GM18873 (cell line): ENCODE results near the gene GABRA6.
"Not testable (repeated sequence)": the region's sequence is repeated elsewhere in the genome, so short reads cannot be mapped to it uniquely, and the experiment has no call there.

Experiments
- ATAC-seq: cut with Tn5 transposase; IDR thresholded peaks from one replicate; pipeline ENCODE4 v1.9.1; 2021; ENCODE audit warnings: mild to moderate bottlenecking, moderate library complexity, moderate number of reproducible peaks; ENCODE audit not compliant: unreplicated experiment, low FRiP score

The GABRA6 gene

DNA sequence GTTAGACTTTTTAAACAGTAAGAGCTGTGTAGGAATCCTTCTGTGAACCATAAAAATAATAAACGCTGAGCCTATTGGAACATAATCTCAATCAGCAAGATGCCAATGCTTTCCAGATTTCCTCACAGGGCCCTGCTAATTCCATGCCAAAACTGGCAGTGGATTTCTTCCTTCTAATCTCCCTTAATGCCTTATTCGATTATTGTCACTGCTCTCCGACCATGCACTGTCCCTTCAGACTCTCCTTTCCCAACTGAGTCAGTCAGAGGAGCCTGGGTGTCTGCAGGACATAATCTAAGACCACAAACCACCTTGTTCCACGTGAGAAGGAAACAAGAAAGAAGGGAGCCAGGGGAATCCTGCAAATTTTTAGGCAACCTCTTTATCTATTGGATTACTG, at the start of gene GABRA6:
Gene GABRA6 (plus strand): TSS at position 261 of the 400 bp plus-strand sequence. CDS start 269 bp downstream, outside the sequence.
- ATAC-seq, result no peak

DNA sequence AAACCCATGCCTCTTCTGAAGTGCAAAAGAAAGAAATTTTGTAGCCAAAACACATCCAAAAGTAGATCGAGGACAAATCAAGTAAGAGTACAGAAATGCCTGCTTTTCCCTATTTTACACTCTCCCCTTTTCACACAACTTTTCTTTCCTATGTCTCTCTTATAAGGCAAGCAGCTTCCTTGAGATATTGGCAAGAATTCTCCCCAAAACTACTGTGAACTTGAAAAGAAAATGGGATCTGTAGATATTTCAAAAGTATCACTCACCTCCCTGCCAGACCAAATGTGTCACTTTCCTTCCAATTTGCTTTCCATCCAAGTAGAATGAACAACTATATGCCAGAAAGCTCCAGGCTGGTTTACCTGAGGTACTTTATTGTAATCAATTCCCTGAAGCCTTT, 47.9 kb upstream of the GABRA6 start:
- no peak for ATAC-seq

- ATAC-seq, result no peak
Measured at GRCh38 chr5:161641444-161641843, 44.1 kb upstream of the GABRA6 start.

DNA sequence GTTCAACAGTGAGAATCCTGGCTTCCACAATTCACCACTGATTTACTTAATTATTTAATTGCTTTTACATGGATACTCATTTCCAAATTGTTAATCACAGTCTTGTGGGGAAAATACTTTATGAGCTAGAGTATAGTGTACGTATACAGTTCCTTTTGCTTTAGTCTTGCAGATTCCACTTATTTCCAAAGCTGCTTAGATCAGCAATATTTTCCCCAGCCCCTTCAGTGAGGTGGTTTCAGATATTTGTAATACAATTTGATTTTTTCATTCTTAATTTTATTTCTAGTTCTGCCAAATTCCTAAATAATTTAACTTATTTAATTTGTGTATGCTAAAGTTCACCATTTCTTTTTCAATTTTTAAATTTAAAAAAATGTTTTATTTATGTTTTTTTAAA, 40.3 kb upstream of the GABRA6 start:
- ATAC-seq, result no peak

GRCh38 chr5:161651926-161652325, 33.6 kb upstream of the GABRA6 start:
- not testable (repeated sequence) for ATAC-seq

DNA sequence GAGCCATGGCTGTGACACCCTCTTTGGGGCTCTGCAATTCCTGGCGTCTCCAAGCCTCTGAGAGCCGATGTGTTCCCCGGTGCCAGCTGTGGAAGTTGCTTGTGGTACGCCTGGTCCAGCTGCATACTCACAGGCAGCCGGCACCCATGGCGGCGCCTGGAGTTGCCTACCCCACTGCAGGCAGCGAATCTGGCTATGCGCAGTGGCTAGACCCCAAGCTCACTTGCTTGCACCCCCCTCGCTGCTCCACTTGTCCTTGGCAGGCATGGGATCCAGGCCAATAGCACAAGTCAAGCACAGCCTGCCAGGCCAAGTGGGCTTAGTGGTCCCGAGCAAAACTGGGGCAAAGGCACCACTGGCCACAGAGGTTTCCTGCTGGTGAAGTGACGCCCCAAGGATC, 24.7 kb upstream of the GABRA6 start:
- no peak for ATAC-seq

DNA sequence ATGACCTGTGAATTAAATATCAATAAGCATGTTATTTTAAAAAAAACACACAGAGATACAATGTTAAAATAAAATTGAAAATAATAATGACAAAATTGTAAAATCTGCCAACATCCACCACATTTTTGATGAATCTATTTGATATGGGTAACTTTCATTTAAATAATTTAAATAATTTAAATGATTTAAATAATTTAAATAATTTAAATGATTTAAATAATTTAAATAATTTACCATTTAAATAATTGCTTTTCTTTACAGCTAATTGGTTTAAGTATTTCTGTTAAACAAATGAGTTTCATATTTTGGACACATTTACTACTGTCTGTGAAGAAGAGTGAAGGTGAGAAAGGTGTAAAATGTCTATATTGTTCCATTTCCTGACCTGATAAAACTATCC, 22.1 kb upstream of the GABRA6 start:
- ATAC-seq, result no peak

GRCh38 chr5:161676103-161676502, 9.4 kb upstream of the GABRA6 start:
- ATAC-seq, result peak; percentile 54

DNA sequence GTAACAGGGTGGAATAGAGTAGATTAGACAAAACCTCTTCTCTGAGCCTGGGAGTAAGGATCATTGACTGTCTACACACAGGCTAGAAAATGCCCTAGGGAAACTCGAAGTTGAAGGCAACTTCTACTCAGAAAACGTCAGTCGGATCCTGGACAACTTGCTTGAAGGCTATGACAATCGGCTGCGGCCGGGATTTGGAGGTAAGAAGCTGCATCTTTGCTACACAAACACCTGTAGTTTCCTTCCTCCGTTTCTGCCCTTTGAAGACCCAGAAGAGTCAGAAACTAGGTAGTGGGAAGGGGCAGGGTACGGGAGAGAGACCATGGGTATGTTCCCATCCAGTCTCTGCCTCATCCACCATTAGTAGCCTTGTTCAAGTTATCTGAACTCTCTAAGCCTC, 628 bp downstream of the GABRA6 start:
- no peak for ATAC-seq

DNA sequence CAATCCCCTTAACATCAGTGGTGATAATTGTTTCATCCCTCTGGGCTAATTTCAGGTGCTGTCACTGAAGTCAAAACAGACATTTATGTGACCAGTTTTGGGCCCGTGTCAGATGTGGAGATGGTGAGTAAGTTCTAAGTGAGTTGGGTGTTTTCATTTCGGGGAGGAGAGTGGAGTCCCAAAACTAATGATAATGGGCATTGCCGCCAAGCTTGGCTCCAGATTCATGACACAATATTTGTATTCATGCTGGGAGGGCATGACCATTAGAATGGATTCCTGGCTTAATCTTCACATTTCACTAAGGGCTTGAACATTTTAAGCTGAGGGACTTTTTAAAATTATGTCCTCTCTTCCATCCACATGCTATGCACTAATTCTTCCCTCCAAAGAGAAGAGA, 1.4 kb downstream of the GABRA6 start:
- no peak for ATAC-seq

DNA sequence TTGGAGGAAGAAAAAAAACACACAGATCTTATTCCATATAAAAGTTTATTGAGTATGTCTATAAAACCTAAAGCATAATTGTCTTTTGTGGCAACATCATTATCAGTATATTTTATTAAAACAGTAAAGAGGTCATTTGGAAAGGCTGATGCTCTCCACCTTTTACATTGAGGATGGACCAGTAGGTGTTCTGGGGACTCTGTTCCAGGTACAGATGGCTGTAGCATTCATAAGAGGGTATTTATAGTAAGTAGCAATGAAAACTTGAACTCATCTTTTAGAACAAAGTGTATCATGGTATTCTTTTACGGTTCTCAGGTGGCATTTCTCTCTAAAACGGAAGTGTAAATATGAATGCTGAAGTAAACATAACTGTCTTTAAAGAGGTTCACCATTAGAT, 1.8 kb downstream of the GABRA6 start:
- no peak for ATAC-seq

DNA sequence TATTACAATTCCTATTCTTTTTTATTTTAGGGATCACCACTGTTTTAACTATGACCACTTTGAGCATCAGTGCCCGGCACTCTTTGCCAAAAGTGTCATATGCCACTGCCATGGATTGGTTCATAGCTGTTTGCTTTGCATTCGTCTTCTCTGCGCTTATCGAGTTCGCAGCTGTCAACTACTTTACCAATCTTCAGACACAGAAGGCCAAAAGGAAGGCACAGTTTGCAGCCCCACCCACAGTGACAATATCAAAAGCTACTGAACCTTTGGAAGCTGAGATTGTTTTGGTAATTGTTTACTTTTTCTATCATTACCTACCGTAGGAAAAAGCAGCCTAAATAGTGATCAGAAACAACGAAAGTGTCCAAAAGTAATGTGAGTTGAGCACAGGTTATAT, 6.4 kb downstream of the GABRA6 start:
- no peak for ATAC-seq

- no peak for ATAC-seq
Measured at GRCh38 chr5:161697001-161697400, 11.5 kb downstream of the GABRA6 start.

DNA sequence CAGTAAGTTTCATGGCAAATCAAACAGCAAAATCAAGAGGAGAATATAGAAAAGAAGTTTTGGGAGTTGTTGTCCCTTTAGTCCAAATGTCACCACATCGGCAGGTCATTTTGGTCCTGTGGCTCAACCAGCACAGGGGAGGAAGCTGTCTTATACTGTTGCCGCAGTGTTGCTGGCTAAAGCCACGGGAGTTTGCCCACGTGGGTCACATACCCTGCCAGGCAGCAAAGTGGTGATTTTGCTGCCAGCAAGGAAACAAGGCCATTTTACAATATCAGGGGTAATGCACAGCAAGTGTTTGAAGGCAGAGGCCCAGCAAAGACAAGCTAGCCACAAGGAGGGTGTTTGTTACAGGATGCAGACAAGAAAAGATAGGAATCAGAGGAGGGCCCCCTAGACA, 14.5 kb downstream of the GABRA6 start:
- ATAC-seq, result no peak

- no peak for ATAC-seq
Measured at GRCh38 chr5:161703528-161703927, 18.0 kb downstream of the GABRA6 start.

DNA sequence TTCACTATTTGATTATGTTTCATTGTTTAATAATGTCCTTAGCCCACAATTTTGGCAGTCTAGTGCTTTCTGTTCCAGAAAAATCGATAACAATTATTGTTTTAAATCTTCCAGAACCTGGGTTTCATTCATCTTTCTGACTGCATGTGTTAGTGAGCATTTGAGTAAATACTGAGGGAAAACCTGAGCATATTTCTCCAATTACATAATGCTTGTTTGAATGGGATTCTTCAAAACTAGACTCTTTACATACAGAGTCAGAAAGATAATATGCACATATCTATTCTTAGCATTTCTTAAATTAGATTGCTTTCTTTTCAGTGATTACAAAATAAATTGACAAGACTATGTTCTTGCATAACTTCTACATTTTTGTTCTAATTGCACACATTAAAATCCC, 21.9 kb downstream of the GABRA6 start:
- ATAC-seq, result no peak

- no peak for ATAC-seq
Measured at GRCh38 chr5:161709239-161709638, 23.7 kb downstream of the GABRA6 start.

DNA sequence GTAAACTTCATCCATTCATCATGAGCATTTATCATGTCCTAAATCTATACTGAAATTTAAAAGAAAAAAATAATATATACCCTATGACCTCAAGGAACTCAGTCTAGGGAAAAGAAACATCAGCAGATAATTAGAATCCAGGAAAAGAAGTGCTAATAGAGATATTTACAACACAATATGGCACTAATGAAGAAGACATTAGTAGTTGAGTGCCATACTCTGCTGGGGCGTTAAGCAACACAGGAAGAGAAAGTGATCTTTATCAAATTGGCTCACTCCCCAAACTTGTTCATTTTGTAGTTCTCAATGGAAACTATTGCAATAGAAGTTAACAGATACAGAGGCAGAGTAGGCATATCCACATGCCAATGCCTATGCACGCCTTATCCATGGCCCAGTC, 27.5 kb downstream of the GABRA6 start:
- no peak for ATAC-seq

DNA sequence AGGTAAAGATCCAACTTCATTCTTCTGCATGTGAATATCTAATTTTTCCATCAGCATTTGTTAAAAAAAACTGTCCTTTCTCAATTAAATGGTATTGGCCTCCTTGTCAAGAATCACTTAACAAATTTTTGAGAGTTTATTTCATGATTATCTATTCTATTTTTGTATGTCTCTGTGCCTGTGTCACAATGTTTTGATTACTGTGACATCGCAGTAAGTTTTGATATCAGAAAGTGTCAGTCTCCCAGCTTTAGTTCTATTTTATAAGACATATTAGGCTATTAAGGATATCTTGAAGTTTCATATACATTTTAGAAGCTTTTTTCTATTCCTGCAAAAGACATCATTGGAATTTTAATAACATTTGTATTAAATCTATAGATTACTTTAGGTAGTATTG, 33.6 kb downstream of the GABRA6 start:
- ATAC-seq, result no peak

DNA sequence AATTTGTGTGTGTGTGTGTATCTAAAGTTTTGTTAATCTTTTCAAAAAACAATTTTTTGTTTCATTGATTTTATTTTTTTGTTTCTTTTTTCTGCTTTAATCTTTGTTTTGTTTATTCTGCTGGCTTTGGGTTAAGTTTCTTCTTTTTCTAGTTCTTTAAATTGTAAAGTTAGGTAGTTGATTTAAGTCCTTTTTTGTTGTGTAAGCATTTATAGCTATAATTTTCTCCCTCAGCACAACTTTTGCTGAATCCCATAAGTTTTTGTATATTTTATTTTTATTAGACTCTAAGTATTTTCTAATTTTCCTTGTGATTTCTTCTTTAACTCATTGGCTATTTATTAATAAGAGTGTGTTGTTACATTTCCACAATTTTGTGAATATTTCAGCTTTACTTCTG, 34.9 kb downstream of the GABRA6 start:
- ATAC-seq, result no peak

GRCh38 chr5:161734741-161735140, 49.2 kb downstream of the GABRA6 start:
- ATAC-seq, result no peak

DNA sequence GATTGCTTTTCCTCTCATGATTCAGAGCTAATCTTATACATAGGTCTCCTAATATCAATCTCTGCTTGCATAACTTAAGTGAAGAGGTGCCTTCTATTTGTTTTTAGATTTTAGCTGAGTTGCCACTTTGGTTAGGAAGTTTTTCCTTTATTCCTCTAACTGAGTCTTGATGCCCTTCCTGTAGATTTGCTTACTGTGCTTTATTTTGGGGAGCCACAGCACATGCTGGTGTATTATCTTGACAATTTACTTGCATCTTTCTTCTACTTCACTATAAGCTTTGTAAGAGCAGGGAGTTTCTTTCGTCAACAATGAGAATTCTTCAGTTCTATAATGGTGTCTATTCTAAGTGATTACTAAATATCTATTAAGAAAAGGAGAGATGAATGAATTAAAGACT, 54.9 kb downstream of the GABRA6 start:
- ATAC-seq, result no peak

- ATAC-seq, result no peak
Measured at GRCh38 chr5:161744276-161744675, 58.8 kb downstream of the GABRA6 start.
